Gastroesophageal sphincter (tissue), 3 donors: Measurements from ENCODE around the gene PTPRG.

ENCODE experiments used
- CTCF ChIP-seq, 4 experiments: fragments of 200-600 bp in 2 of 4; fragments of 450-650 bp in 2 of 4; sonication (generic) in 1 of 4; IDR thresholded peaks; one replicate each; pipeline ENCODE4 v1.5.1; 2017 to 2019; ENCODE audit warnings: antibody characterized with exemption in 4 of 4, mild to moderate bottlenecking in 2 of 4, moderate library complexity in 2 of 4
- EP300 ChIP-seq: sonication (generic); formaldehyde crosslinking; IDR thresholded peaks from one replicate; pipeline ENCODE4 v1.6.1; 2017; ENCODE audit warnings: antibody characterized with exemption, mild to moderate bottlenecking
- POLR2A ChIP-seq, 2 donors: fragments of 450-650 bp; IDR thresholded peaks; one replicate each; pipeline ENCODE4 v1.6.1; 2017; ENCODE audit warnings: antibody characterized with exemption in 2 of 2, mild to moderate bottlenecking in 2 of 2, moderate library complexity in 1 of 2
- POLR2AphosphoS5 ChIP-seq: sonication (generic); formaldehyde crosslinking; IDR thresholded peaks from one replicate; pipeline ENCODE4 v1.6.1; 2017; ENCODE audit warnings: antibody characterized with exemption

DNA sequence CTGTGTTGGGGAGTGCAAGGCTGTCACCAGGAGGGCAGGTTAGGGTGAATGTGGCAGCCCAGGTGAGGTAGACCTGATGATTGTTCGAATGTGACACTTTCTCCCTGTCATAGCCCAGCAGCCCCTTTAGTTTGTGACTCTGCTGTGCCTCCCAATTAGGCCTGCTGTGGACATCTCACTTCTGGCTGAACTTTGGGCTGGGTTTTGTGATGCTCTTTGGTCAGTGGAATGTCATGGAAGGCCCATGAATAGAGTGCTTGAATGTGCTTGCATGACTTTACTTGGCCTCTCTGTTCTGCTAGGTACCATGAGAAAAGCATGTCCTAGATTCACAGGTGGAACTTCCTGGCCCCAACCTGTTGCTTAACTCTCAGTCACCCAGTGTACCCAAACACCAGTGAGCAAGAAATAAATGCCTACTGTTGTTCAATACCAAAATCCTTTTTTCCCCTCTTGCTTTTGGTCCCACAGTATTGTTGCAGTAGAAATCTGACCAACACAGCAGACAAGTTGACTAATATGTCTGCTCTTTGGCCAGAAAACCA, 249.7 kb downstream of the PTPRG start:
- TF ChIP-seq POLR2A (IDR thresholded peaks at IDR 0.05) (no peak), CTCF (IDR thresholded peaks at IDR 0.05) (no peak), EP300 (no peak), POLR2AphosphoS5 (no peak)
